ENCODE data around the gene CLIC4.

DNA sequence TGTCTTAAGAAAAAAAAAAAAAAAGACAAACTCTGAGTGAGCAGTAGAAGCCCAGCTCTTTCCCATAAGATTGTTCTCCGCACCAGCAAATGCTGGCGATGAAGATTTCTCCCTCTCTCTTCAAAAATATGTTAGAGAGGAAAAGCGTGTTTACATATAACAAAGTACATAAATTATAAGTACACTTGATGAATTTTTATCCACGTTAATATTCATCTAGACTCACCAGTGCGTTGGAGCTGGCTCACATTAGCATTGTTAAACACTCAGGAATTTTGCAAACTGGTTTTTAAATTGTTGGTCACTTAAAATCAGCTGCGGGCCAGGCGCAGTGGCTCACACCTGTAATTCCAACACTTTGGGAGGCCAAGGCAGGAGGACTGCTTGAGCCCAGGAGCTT, 128.8 kb downstream of the CLIC4 start:
- no peak for TF ChIP-seq POLR2AphosphoS5 (IDR thresholded peaks at IDR 0.05)
- TF ChIP-seq, protein P1, sequence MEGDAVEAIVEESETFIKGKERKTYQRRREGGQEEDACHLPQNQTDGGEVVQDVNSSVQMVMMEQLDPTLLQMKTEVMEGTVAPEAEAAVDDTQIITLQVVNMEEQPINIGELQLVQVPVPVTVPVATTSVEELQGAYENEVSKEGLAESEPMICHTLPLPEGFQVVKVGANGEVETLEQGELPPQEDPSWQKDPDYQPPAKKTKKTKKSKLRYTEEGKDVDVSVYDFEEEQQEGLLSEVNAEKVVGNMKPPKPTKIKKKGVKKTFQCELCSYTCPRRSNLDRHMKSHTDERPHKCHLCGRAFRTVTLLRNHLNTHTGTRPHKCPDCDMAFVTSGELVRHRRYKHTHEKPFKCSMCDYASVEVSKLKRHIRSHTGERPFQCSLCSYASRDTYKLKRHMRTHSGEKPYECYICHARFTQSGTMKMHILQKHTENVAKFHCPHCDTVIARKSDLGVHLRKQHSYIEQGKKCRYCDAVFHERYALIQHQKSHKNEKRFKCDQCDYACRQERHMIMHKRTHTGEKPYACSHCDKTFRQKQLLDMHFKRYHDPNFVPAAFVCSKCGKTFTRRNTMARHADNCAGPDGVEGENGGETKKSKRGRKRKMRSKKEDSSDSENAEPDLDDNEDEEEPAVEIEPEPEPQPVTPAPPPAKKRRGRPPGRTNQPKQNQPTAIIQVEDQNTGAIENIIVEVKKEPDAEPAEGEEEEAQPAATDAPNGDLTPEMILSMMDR (IDR thresholded peaks at IDR 0.05), result no peak
- no peak for TF ChIP-seq POLR2A (IDR thresholded peaks at IDR 0.05)
